MCF 10A (cell line): ENCODE data around the gene NPR2. TPM values are rescaled to one million over a fixed set of nuclear protein-coding genes. Genes with fewer than 3 reads are reported as not detected.

Experiments used
- BruUV-seq: library from RNA; stranded (reverse); fragments of 400-500 nt; replicated peaks from 2 replicates; lab custom pipeline; 2021; lab: Mats Ljungman, UMichigan
- CTCF ChIA-PET: fragments of 300-600 bp; sonication (Branson Sonifier 250); formaldehyde crosslinking; extraction: SDS; loops from one replicate; lab custom pipeline; 2021; ENCODE audit warnings: antibody characterized with exemption, inconsistent platforms; lab: Yijun Ruan, JAX
- POLR2A ChIA-PET: fragments of 300-600, 350-650 bp; sonication (Branson Sonifier 250); formaldehyde crosslinking; extraction: SDS; loops from one replicate; lab custom pipeline; 2020; ENCODE audit warnings: antibody characterized with exemption, inconsistent platforms; lab: Yijun Ruan, JAX
- DNase-seq: peaks from one replicate; pipeline ENCODE4 v3.0.0-alpha.2; 2018; ENCODE audit not compliant: unreplicated experiment
- H3K27ac Mint-ChIP-seq: one replicate; pipeline ENCODE4 v1.8.0; 2022; ENCODE audit warnings: mild to moderate bottlenecking, low read depth, mixed read lengths; ENCODE audit not compliant: unreplicated experiment
- H3K27me3 Mint-ChIP-seq: one replicate; pipeline ENCODE4 v1.8.0; 2022; ENCODE audit warnings: mixed read lengths; ENCODE audit not compliant: insufficient read depth, unreplicated experiment
- H3K36me3 Mint-ChIP-seq: one replicate; pipeline ENCODE4 v1.8.0; 2022; ENCODE audit warnings: mild to moderate bottlenecking, moderate library complexity, mixed read lengths; ENCODE audit not compliant: insufficient read depth, unreplicated experiment
- H3K4me1 Mint-ChIP-seq: one replicate; pipeline ENCODE4 v1.8.0; 2022; ENCODE audit warnings: mixed read lengths; ENCODE audit not compliant: insufficient read depth, unreplicated experiment
- H3K4me3 Mint-ChIP-seq: one replicate; pipeline ENCODE4 v1.8.0; 2022; ENCODE audit warnings: mild to moderate bottlenecking, moderate library complexity, mixed read lengths; ENCODE audit not compliant: unreplicated experiment
- H3K9me3 Mint-ChIP-seq: one replicate; pipeline ENCODE4 v1.8.0; 2022; ENCODE audit warnings: mixed read lengths; ENCODE audit not compliant: unreplicated experiment
- CTCF ChIP-seq: fragments of 200-600 bp; IDR thresholded peaks from one replicate; pipeline ENCODE4 v1.8.0; 2022; ENCODE audit warnings: antibody characterized with exemption, mild to moderate bottlenecking; ENCODE audit not compliant: unreplicated experiment
- intact Hi-C: fragments of 100-400 bp; cut with micrococcal nuclease; formaldehyde crosslinking; loops from 2 replicates; pipeline ENCODE4 v1.14.1; 2022
- total RNA-seq: library from RNA; stranded (reverse); gene quantifications from 2 replicates; pipeline ENCODE4 v1.2.3, GENCODE V29; 2022

Gene NPR2
- total RNA-seq, 1 experiment from 2014 or later = 5.7 TPM

- POLR2A ChIA-PET = interaction anchor here (0.6 to 1.5 kb wide), 9 partner anchors 8 to 280 kb away, joined by 3 to 6 read pairs (median 3); partner anchors contain the start of genes HRCT1 and SPAG8
- intact Hi-C loops = loop anchor here (1.0 to 10.0 kb wide), 5 partner anchors 25 to 234 kb away; partner anchors contain the start of genes HINT2 and HRCT1
- CTCF ChIA-PET = interaction anchor here (0.6 to 3.8 kb wide), 58 partner anchors 8 to 1689 kb away, joined by 3 to 63 read pairs (median 5); partner anchors contain the start of genes HINT2 and SPAG8
- Mint-ChIP-seq H3K4me3 (no peak overlapping the region), H3K27me3 (no peaks in the 10 kb centered on the region), H3K9me3 (no peaks in the 10 kb centered on the region), H3K4me1 (peaks cover 6% of the 10 kb centered on the region), H3K36me3 (peaks cover 15% of the 10 kb centered on the region), H3K27ac (no peak overlapping the region)
- TF ChIP-seq CTCF = peak; percentile 69
- no TSS peak for BruUV-seq
- peak; percentile 78 for DNase-seq
Measured at GRCh38 chr9:35790385-35791296, 750 bp upstream of the NPR2 start.

- Mint-ChIP-seq H3K36me3 (peaks cover 5% of the 10 kb centered on the region), H3K9me3 (no peaks in the 10 kb centered on the region), H3K27me3 (no peaks in the 10 kb centered on the region), H3K4me1 (peaks cover 9% of the 10 kb centered on the region), H3K27ac (no peak overlapping the region), H3K4me3 (no peak overlapping the region)
- no TSS peak for BruUV-seq
- no peak for TF ChIP-seq CTCF
- ChIA-PET CTCF (interaction anchor here (1.0 to 2.7 kb wide), 10 partner anchors 10 to 232 kb away, joined by 3 to 24 read pairs (median 4); partner anchors contain the start of gene FAM221B), POLR2A (interaction anchor here (1.1 kb wide), 1 partner anchor 115 kb away, joined by 4 read pairs; no protein-coding TSS in a partner anchor)
- DNase-seq = no peak
- intact Hi-C loops = loop anchor here (10.0 kb wide), 1 partner anchor 233 kb away; no protein-coding TSS in a partner anchor
Measured at GRCh38 chr9:35792024-35792813, 828 bp downstream of the NPR2 start.

GRCh38 chr9:35792826-35793225 is 1.4 kb downstream of the NPR2 start:
- H3K4me1 Mint-ChIP-seq = peaks cover 10% of the 10 kb centered on the region
- peak overlapping the region; percentile 52 for H3K27ac Mint-ChIP-seq
- no peak for DNase-seq
- ChIA-PET CTCF (interaction anchor here (0.9 to 2.7 kb wide), 9 partner anchors 17 to 232 kb away, joined by 3 to 24 read pairs (median 5); partner anchors contain the start of gene FAM221B), POLR2A (interaction anchor here (1.1 kb wide), 1 partner anchor 114 kb away, joined by 4 read pairs; no protein-coding TSS in a partner anchor)
- no peaks in the 10 kb centered on the region for H3K27me3 Mint-ChIP-seq
- no TSS peak for BruUV-seq
- H3K36me3 Mint-ChIP-seq = peaks cover 5% of the 10 kb centered on the region
- intact Hi-C loops = loop anchor here (10.0 kb wide), 1 partner anchor 232 kb away; no protein-coding TSS in a partner anchor
- no peaks in the 10 kb centered on the region for H3K9me3 Mint-ChIP-seq
- TF ChIP-seq CTCF = no peak
- no peak overlapping the region for H3K4me3 Mint-ChIP-seq
